ENCODE measurements around the gene SYTL3.

SYTL3 gene

DNA sequence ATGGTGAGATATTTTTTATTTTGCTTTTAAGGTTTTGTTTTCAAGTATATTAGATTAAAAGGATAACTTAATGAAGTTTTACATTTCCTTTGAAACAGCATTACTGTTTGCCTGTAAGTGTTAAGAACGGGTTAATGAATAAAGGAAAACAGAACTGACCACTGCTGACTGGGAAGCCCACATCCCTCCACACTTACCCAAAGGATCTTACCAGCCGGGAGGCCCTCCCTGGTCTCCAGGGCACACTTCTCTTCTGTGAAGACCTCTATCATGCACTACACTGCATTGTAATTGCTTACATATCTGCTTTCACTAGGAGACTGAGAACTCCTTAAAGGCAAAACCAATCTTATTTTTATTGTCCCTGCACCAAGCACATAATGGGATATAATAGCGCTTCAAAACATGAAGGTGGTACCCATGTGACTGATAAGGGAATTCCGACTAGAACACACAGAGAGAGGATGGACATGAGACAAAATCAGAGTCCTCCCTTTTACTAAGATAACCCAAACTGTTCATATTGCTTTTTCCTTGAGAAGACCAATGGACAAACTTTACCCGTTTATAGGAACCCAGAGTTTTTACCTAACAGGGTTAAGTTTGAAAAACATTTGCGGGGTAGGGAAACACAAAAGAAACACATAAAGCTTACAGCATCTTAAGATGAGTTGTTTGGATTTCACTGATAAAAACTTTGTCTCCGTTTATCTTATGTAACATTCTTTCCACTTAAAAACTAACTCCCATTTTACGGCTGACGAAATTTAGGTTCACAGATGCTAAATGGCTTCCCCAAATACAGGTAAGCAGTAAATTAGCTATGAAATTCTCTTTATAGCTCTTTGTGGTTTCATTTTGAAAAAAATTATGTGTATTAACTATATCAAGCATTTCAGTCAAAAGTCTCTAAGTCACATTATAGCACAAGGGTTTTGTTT lies 160.6 kb downstream of the SYTL3 start:
- Histone ChIP-seq H3K4me3 (ENCODE audit: low read depth, low read length) (no peak overlapping the region), H3K4me1 (peaks cover 15% of the 10 kb centered on the region), H3K27me3 (no peaks in the 10 kb centered on the region)

GRCh38 chr6:158812611-158813010 lies 162.8 kb downstream of the SYTL3 start:
- peaks cover 44% of the 10 kb centered on the region for H3K36me3 ChIP-seq
- TF ChIP-seq, protein P1, sequence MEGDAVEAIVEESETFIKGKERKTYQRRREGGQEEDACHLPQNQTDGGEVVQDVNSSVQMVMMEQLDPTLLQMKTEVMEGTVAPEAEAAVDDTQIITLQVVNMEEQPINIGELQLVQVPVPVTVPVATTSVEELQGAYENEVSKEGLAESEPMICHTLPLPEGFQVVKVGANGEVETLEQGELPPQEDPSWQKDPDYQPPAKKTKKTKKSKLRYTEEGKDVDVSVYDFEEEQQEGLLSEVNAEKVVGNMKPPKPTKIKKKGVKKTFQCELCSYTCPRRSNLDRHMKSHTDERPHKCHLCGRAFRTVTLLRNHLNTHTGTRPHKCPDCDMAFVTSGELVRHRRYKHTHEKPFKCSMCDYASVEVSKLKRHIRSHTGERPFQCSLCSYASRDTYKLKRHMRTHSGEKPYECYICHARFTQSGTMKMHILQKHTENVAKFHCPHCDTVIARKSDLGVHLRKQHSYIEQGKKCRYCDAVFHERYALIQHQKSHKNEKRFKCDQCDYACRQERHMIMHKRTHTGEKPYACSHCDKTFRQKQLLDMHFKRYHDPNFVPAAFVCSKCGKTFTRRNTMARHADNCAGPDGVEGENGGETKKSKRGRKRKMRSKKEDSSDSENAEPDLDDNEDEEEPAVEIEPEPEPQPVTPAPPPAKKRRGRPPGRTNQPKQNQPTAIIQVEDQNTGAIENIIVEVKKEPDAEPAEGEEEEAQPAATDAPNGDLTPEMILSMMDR (IDR thresholded peaks at IDR 0.05; ENCODE audit: low read depth, low read length) = no peak
- H3K4me3 ChIP-seq (ENCODE audit: low read depth, low read length) = no peak overlapping the region
- H3K4me1 ChIP-seq = peaks cover 15% of the 10 kb centered on the region
- H3K9me3 ChIP-seq = no peaks in the 10 kb centered on the region
- no peaks in the 10 kb centered on the region for H3K27me3 ChIP-seq
- no peak for DNase-seq

More for the DNA sequence above, 160.6 kb downstream of the SYTL3 start:
- TF ChIP-seq, protein P1 (IDR thresholded peaks at IDR 0.05; ENCODE audit: low read depth, low read length) = no peak
- Histone ChIP-seq H3K9me3 (no peaks in the 10 kb centered on the region), H3K36me3 (peaks cover 33% of the 10 kb centered on the region)
- no peak for DNase-seq

DNA sequence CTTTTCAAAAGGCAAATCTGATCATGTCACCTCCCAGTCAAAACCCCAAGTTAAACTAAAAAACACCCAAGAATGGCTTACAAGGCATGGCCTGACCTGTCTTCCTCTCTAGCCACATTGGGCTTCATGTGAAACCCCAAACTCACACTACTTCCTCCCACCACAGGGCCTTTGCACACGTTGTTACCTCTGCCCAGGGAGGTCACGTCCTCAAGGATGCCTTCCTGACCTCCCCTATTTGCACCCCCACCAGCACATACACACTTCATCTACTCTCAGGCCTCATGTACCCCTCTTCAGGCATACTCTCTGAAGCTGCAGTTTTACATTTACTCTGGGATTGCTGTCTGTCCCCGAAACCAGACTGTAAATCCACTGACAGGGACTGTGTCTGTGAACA lies 163.2 kb downstream of the SYTL3 start:
- no peak for DNase-seq
- TF ChIP-seq, protein P1 (IDR thresholded peaks at IDR 0.05; ENCODE audit: low read depth, low read length) = no peak
- Histone ChIP-seq H3K4me1 (peaks cover 15% of the 10 kb centered on the region), H3K27me3 (no peaks in the 10 kb centered on the region), H3K9me3 (no peaks in the 10 kb centered on the region), H3K36me3 (peaks cover 43% of the 10 kb centered on the region), H3K4me3 (ENCODE audit: low read depth, low read length) (no peak overlapping the region)

All from BE2C (cell line).